ENCODE data around the gene CASS4. TPM values are rescaled to one million over a fixed set of nuclear protein-coding genes. Genes with fewer than 3 reads are reported as not detected.

Gene CASS4, protein sequence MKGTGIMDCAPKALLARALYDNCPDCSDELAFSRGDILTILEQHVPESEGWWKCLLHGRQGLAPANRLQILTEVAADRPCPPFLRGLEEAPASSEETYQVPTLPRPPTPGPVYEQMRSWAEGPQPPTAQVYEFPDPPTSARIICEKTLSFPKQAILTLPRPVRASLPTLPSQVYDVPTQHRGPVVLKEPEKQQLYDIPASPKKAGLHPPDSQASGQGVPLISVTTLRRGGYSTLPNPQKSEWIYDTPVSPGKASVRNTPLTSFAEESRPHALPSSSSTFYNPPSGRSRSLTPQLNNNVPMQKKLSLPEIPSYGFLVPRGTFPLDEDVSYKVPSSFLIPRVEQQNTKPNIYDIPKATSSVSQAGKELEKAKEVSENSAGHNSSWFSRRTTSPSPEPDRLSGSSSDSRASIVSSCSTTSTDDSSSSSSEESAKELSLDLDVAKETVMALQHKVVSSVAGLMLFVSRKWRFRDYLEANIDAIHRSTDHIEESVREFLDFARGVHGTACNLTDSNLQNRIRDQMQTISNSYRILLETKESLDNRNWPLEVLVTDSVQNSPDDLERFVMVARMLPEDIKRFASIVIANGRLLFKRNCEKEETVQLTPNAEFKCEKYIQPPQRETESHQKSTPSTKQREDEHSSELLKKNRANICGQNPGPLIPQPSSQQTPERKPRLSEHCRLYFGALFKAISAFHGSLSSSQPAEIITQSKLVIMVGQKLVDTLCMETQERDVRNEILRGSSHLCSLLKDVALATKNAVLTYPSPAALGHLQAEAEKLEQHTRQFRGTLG
- under 0.01 TPM in 2 replicates for total RNA-seq

GRCh38 chr20:56411759-56412472, at the start of gene CASS4:
Gene CASS4, plus strand, starts transcription at chr20:56412260. Its CDS starts 199 bp downstream, at chr20:56412459.
- H2AFZ ChIP-seq (ENCODE audit: low read length) = peak within 1 kb of the TSS; percentile 41

DNA sequence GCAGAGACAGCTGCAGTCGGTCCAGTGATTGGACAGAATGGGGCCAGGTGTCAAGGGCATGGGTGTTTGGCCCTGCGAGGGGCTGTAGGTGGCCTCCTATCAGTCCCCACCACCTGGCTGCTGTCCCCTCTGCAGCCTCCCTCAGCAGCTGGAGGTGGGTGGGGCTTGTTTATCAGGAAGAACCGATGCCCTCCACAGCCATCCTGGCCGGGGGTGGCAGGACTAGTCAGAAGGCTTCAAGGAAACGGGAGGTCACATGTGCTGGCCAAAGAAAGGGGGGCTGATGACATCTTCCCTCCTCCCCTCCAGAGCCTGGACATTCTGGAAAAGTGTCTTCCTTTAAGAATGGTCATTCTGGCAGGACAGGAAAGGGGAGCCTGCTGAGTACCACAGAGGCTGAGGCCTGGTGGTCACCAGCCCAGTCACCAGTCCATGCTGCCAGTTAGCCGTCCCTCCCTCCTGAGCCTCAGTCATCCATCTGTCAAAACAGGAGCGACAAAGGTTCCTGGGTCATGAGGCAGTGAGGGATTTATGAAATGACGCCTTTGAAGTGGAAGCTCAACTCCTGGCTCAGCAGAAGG, 49.1 kb upstream of the CASS4 start:
- Histone ChIP-seq H3K36me3 (ENCODE audit: insufficient read depth, low read length) (peaks cover 23% of the 10 kb centered on the region), H3K9me3 (ENCODE audit: low read depth, low read length) (no peaks in the 10 kb centered on the region), H3K27me3 (ENCODE audit: insufficient read depth, low read length) (no peaks in the 10 kb centered on the region), H4K20me1 (ENCODE audit: insufficient read depth, low read length) (peaks cover 12% of the 10 kb centered on the region), H3K27ac (ENCODE audit: low read depth, low read length) (no peak overlapping the region), H3K4me1 (ENCODE audit: insufficient read depth, low read length) (peaks cover 14% of the 10 kb centered on the region), H2AFZ (ENCODE audit: low read length) (peak overlapping the region; percentile 51), H3K79me2 (ENCODE audit: insufficient read depth, low read length) (peaks cover 42% of the 10 kb centered on the region), H3K4me3 (ENCODE audit: insufficient read depth, low read length) (no peak overlapping the region), H3K4me2 (ENCODE audit: insufficient read depth, low read length) (no peak overlapping the region)
- TF ChIP-seq CTCF (IDR thresholded peaks at IDR 0.05; ENCODE audit: extremely low read depth, low read depth, low read length) = no peak
- DNase-seq (ENCODE audit: insufficient read length, low spot score, missing footprints) = peak; percentile 14

More at GRCh38 chr20:56411759-56412472, at the start of gene CASS4:
- Histone ChIP-seq H3K27ac (ENCODE audit: low read depth, low read length) (peak within 1 kb of the TSS; percentile 6), H4K20me1 (ENCODE audit: insufficient read depth, low read length) (no peaks in the 10 kb centered on the region), H3K9me3 (ENCODE audit: low read depth, low read length) (no peaks in the 10 kb centered on the region), H3K4me1 (ENCODE audit: insufficient read depth, low read length) (peaks cover 8% of the 10 kb centered on the region), H3K79me2 (ENCODE audit: insufficient read depth, low read length) (no peaks in the 10 kb centered on the region), H3K27me3 (ENCODE audit: insufficient read depth, low read length) (no peaks in the 10 kb centered on the region), H3K4me3 (ENCODE audit: insufficient read depth, low read length) (no peak within 1 kb of the TSS), H3K36me3 (ENCODE audit: insufficient read depth, low read length) (peaks cover 17% of the 10 kb centered on the region), H3K4me2 (ENCODE audit: insufficient read depth, low read length) (peak within 1 kb of the TSS; percentile 2)
- no peak for TF ChIP-seq CTCF (IDR thresholded peaks at IDR 0.05; ENCODE audit: extremely low read depth, low read depth, low read length)
- no peak for DNase-seq (ENCODE audit: insufficient read length, low spot score, missing footprints)

- no peak for DNase-seq (ENCODE audit: insufficient read length, low spot score, missing footprints)
- Histone ChIP-seq H2AFZ (ENCODE audit: low read length) (no peak overlapping the region), H3K79me2 (ENCODE audit: insufficient read depth, low read length) (peaks cover 42% of the 10 kb centered on the region), H4K20me1 (ENCODE audit: insufficient read depth, low read length) (peaks cover 12% of the 10 kb centered on the region), H3K27ac (ENCODE audit: low read depth, low read length) (no peak overlapping the region), H3K9me3 (ENCODE audit: low read depth, low read length) (no peaks in the 10 kb centered on the region), H3K36me3 (ENCODE audit: insufficient read depth, low read length) (peaks cover 23% of the 10 kb centered on the region), H3K4me2 (ENCODE audit: insufficient read depth, low read length) (no peak overlapping the region), H3K4me1 (ENCODE audit: insufficient read depth, low read length) (peaks cover 14% of the 10 kb centered on the region), H3K4me3 (ENCODE audit: insufficient read depth, low read length) (no peak overlapping the region), H3K27me3 (ENCODE audit: insufficient read depth, low read length) (no peaks in the 10 kb centered on the region)
- TF ChIP-seq CTCF (IDR thresholded peaks at IDR 0.05; ENCODE audit: extremely low read depth, low read depth, low read length) = no peak
Measured at GRCh38 chr20:56363491-56363890, 48.6 kb upstream of the CASS4 start.
